IPS-20b (cell line): ENCODE results near the gene SUSD5.

Experiments used
- H3K27ac ChIP-seq: one replicate; pipeline ENCODE4 v1.5.1; 2013; ENCODE audit warnings: low read length
- H3K27me3 ChIP-seq: 2 replicates; pipeline ENCODE4 v1.6.1; 2013; ENCODE audit warnings: mild to moderate bottlenecking, low read length, inconsistent platforms; ENCODE audit not compliant: insufficient read depth
- H3K36me3 ChIP-seq: 2 replicates; pipeline ENCODE4 v1.6.1; 2013; ENCODE audit warnings: low read depth, mild to moderate bottlenecking, inconsistent platforms, low read length, moderate library complexity; ENCODE audit not compliant: insufficient read depth
- H3K4me1 ChIP-seq: 2 replicates; pipeline ENCODE4 v1.6.1; 2013; ENCODE audit warnings: mild to moderate bottlenecking, control low read depth, inconsistent platforms, low read length, moderate library complexity; ENCODE audit not compliant: insufficient read depth
- H3K4me3 ChIP-seq: 2 replicates; pipeline ENCODE4 v1.5.1; 2013; ENCODE audit warnings: mild to moderate bottlenecking, low read length, inconsistent platforms
- H3K9ac ChIP-seq: 2 replicates; pipeline ENCODE4 v1.6.1; 2013; ENCODE audit warnings: low read depth, mild to moderate bottlenecking, inconsistent platforms, low read length, moderate library complexity
- H3K9me3 ChIP-seq: 2 replicates; pipeline ENCODE4 v1.6.1; 2013; ENCODE audit warnings: mild to moderate bottlenecking, low read depth, low read length, inconsistent platforms; ENCODE audit not compliant: insufficient read depth

Gene SUSD5

DNA sequence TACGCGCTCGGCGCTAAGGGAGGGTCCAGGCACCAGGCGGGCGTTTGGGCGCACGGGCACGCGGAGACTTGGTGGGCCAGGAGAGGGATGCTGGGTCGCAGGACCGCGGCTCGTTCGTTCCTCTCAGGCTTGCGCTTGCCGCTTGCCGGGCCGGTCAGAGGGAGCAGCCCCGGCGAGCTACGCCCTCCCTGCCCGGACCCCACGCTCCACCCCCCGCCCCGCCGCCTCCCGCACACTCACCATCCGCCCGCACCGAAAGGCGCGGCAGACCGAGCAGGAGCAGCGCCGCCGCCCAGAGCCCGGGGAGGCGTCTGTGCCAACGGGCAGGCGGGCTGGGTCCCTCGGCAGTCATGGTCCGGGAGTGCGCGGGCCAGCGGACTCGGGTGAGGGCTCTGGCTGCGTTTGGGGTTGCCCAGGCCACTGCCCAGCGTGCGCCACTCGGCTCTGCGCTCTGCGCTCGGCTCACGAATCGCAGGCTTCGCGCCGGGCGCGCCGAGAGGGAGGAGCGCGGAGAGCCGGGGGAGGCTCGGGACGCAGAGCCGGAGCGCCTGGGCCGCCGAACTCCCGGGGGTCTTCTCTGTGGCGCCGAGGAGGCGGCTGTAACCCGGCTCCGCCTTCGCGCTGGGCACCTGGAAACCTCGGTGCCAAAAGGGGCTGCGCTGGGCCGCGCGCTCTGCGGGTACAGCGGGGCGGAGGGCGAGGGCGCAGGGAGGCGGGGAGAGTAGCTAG lies at the start of gene SUSD5:
SUSD5 (minus strand) TSS at position 365 of the 729 bp plus-strand sequence; CDS start at position 352, 13 bp downstream.
- no peaks in the 10 kb centered on the region for H3K36me3 ChIP-seq
- H3K27me3 ChIP-seq, result peaks cover 68% of the 10 kb centered on the region
- H3K9ac ChIP-seq, result no peak within 1 kb of the TSS
- H3K4me1 ChIP-seq, result no peaks in the 10 kb centered on the region
- no peak within 1 kb of the TSS for H3K27ac ChIP-seq
- peak within 1 kb of the TSS; percentile 66 for H3K4me3 ChIP-seq
- H3K9me3 ChIP-seq, result no peaks in the 10 kb centered on the region

DNA sequence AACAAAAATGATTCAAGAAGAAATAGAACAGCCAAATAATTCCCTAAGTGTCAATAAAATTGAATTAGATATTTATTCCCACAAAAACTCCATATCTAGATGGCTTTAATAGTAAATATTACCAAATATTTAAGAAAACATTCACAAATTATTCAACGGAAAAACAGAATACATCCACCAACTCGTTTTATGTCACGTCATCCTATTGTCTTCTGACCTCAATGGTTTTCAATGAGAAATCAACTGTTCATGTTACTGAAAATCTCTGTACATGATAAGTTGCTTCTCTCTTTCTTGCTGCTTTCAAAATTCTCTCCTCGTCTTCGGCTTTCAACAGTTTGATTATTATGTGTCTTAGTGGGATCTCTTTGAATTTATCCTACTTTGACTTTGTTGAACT lies 41.5 kb upstream of the SUSD5 start:
- no peak overlapping the region for H3K27ac ChIP-seq
- H3K27me3 ChIP-seq, result no peaks in the 10 kb centered on the region
- H3K36me3 ChIP-seq, result no peaks in the 10 kb centered on the region
- no peak overlapping the region for H3K9ac ChIP-seq
- H3K4me1 ChIP-seq, result no peaks in the 10 kb centered on the region
- peaks cover 4% of the 10 kb centered on the region; the same call in 1 of the 2 replicates for H3K9me3 ChIP-seq
- H3K4me3 ChIP-seq, result no peak overlapping the region

DNA sequence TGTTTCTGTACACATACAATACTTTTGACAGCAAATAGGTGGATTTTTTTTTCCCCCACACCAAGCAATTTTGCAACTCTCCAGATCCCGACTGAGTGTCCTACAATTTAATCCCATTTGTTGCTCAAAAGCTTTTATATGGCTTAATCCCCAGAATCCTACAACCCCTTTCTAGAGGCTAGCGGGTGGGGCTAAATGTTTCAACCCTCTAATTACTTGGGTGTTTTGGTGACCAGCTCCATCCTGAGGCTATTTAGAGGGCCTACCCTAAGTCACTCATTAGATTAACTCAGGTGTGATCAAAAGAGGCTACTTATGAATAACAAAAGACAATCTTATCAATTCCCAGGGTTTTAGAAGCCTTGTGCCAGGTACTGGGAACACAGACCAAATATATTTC lies 37.6 kb upstream of the SUSD5 start:
- no peak overlapping the region for H3K9ac ChIP-seq
- no peaks in the 10 kb centered on the region for H3K27me3 ChIP-seq
- H3K36me3 ChIP-seq, result no peaks in the 10 kb centered on the region
- no peaks in the 10 kb centered on the region for H3K9me3 ChIP-seq
- H3K27ac ChIP-seq, result no peak overlapping the region
- no peaks in the 10 kb centered on the region for H3K4me1 ChIP-seq
- H3K4me3 ChIP-seq, result no peak overlapping the region

DNA sequence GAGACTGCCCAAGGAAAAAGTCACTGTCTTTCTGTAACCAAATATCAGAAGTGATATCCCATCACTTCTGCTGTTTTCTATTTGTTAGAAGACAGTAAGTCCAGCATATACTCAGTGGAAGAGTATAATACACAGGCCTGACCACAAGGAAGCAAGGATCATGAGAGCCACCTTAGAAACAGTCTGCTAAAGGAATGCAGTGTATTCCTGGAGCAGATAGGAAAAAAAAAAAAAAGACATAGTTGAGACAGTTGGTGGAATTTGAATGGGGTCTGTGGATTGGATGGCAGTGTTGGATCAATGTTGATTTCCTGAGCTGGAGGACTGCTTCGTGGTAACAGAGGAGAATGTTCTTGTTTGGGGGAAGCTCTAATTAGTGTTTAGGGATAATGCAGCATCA lies 32.1 kb upstream of the SUSD5 start:
- H3K27ac ChIP-seq, result no peak overlapping the region
- no peaks in the 10 kb centered on the region for H3K4me1 ChIP-seq
- no peaks in the 10 kb centered on the region for H3K36me3 ChIP-seq
- H3K4me3 ChIP-seq, result no peak overlapping the region
- no peak overlapping the region for H3K9ac ChIP-seq
- H3K9me3 ChIP-seq, result no peaks in the 10 kb centered on the region
- no peaks in the 10 kb centered on the region for H3K27me3 ChIP-seq

DNA sequence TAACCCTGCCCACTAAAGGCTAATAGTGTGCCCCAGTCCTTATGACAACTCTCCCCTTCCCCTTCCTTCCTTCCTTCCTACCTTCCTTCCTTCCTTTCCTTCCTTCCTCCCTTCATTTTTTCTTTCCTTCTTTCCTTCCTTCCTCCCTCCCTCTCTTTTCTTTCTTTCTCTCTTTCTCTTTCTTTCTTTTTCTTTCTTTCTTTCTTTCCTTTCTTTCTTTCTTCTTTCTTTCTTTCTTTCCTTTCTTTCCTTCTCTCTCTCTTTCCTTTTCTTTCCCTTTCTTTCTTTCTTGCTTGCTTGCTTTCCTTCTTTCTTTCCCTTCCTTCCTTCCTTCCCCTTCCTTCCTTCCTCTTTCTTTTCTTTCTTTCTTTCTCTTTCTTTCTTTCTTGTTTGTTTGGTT lies 28.2 kb upstream of the SUSD5 start:
- Histone ChIP-seq H3K4me3 (no peak overlapping the region), H3K9me3 (no peaks in the 10 kb centered on the region), H3K36me3 (no peaks in the 10 kb centered on the region), H3K27me3 (no peaks in the 10 kb centered on the region), H3K27ac (no peak overlapping the region), H3K9ac (no peak overlapping the region), H3K4me1 (no peaks in the 10 kb centered on the region)

DNA sequence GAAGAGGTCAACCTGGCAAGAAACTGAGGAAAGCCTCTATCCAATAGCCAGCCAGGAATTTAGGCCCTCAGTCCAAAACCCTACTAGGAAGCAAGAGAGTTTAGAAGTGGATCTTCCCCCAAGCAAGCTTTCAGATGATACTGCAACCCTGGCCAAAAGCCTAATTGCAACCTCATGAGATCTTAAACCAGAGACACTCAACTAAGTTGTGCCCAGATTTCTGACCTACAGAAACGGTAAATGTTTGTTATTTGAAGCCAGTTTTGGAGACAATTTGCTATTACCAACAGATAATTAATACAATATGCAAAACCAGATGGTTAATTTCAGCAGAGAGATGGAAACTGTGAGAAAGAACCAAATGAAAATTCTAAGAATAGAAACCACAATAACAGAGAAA lies 21.7 kb upstream of the SUSD5 start:
- H3K27me3 ChIP-seq, result no peaks in the 10 kb centered on the region
- no peaks in the 10 kb centered on the region for H3K36me3 ChIP-seq
- no peak overlapping the region for H3K4me3 ChIP-seq
- H3K4me1 ChIP-seq, result no peaks in the 10 kb centered on the region
- H3K9me3 ChIP-seq, result no peaks in the 10 kb centered on the region
- no peak overlapping the region for H3K27ac ChIP-seq
- no peak overlapping the region for H3K9ac ChIP-seq

DNA sequence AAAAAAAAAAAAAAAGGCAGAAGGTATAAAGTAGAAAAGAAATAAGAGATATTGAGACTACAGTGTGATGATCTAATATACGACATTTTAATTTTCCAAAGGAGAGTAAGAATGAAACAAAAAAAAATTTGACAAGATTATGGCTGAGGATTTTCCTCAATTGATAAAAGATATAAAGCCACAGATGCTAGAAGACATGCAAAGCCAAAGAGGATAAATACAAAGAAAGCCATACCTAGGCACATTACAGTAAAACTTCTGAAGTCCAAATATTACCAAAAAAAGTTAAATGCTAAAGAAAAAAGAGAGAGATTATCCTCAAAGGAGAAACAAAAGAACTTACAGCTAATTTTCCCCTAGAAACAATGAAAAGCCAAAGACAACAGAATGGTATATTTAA lies 20.3 kb upstream of the SUSD5 start:
- no peaks in the 10 kb centered on the region for H3K9me3 ChIP-seq
- no peak overlapping the region for H3K27ac ChIP-seq
- H3K4me1 ChIP-seq, result no peaks in the 10 kb centered on the region
- H3K36me3 ChIP-seq, result no peaks in the 10 kb centered on the region
- H3K27me3 ChIP-seq, result no peaks in the 10 kb centered on the region
- H3K9ac ChIP-seq, result no peak overlapping the region
- no peak overlapping the region for H3K4me3 ChIP-seq

DNA sequence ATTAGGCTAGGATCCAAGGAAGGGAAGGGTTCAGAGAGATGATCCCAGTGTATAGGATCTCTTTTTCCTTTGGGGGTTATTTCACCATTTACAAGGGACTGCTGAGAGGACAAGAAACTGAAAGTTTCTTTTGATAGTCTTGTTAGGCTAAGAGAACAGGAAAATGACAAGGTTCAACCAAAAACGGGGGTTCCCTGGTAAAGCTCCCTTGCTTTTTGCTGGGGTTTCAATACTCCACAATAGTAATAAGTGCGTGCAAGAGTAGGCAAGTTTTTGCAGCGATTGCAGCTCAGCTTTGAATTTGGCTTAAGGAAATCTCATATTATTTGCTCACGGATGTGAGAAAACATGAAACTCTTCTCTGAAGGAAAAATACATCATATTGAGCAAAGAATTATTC lies 18.8 kb upstream of the SUSD5 start:
- H3K4me3 ChIP-seq, result no peak overlapping the region
- H3K27ac ChIP-seq, result no peak overlapping the region
- H3K9me3 ChIP-seq, result no peaks in the 10 kb centered on the region
- H3K9ac ChIP-seq, result no peak overlapping the region
- H3K36me3 ChIP-seq, result no peaks in the 10 kb centered on the region
- H3K27me3 ChIP-seq, result no peaks in the 10 kb centered on the region
- no peaks in the 10 kb centered on the region for H3K4me1 ChIP-seq

DNA sequence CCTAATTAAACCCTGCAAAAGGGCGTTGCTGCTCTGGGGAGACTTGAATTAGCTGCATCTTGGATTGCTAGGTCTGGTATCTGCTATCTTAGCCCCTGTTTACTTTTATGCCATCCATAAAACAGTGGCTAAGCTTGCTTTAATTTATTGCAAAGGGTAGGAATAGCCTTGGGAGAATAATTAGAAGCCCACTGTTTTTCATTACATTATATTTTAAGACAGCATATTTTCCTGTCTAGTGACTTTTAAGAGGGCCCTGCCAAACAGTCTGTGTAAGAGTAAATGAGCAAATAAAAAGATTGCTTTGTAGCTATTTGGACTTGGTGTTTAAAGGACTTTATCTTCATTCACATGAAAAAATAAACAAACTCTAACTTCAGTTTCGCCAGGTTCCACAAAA lies 17.4 kb upstream of the SUSD5 start:
- H3K27ac ChIP-seq, result no peak overlapping the region

DNA sequence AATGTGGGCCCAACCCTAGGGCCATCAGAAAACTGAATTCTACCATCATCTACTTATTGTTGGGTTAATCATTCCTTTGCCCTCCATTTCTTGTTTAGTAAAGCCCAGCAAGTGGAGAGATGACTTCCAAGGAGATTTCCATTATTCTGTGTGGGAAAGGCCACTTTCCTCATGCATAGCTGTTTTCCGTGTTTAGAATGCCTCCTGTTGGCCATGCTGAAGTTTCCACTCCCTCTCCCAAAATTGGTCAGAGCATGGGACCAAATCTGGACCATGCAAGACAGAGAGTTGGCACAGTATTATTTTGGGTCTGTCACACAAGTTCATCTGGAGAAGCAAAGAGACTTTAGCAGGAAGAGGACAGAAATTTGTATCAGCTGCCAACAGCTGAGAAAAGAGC lies 15.3 kb upstream of the SUSD5 start:
- Histone ChIP-seq H3K27me3 (no peaks in the 10 kb centered on the region), H3K27ac (no peak overlapping the region), H3K4me3 (no peak overlapping the region), H3K9me3 (no peaks in the 10 kb centered on the region), H3K4me1 (no peaks in the 10 kb centered on the region; the same call in 1 of the 2 replicates), H3K36me3 (no peaks in the 10 kb centered on the region), H3K9ac (no peak overlapping the region)

More for the DNA sequence above, 17.4 kb upstream of the SUSD5 start:
- H3K27me3 ChIP-seq, result no peaks in the 10 kb centered on the region
- H3K36me3 ChIP-seq, result no peaks in the 10 kb centered on the region
- no peaks in the 10 kb centered on the region for H3K9me3 ChIP-seq
- no peak overlapping the region for H3K4me3 ChIP-seq
- H3K4me1 ChIP-seq, result no peaks in the 10 kb centered on the region; the same call in 1 of the 2 replicates
- no peak overlapping the region for H3K9ac ChIP-seq

DNA sequence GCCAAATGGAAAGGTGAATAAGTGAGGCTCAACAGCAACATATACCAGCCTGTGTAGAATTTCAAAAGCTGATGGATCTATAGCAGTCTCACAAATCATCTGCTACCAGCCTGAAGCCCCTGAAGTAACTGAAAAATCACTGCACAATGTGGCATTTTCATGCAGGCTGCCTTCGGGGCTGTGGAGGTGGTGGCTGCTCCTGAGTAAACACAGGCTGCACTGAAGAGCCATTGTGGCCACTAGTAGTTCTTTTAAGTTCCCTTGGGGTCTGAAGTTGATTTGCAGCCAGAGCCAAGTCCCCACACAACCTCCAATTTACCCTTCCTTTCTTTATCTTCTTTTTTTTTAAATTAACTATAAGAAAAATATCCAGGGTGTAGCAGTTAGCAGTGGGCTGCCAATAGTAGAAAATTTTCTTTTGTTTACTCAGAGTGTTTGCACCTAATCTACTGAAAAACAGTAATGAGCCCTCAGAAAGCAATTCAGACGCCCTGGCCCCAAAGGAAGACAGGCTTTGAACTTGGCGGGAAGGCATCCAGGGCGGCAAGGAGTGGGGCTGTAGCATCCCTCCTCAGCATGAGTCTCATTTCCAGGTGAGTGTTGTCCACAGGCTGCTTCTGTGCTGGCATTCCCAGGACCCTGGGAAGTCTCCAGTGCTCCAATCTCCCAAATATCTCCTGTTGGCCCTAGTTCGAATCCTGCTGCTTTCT lies 13.3 kb upstream of the SUSD5 start:
- Histone ChIP-seq H3K27ac (no peak overlapping the region), H3K4me1 (no peaks in the 10 kb centered on the region; the same call in 1 of the 2 replicates), H3K36me3 (no peaks in the 10 kb centered on the region), H3K9me3 (no peaks in the 10 kb centered on the region), H3K4me3 (no peak overlapping the region), H3K27me3 (no peaks in the 10 kb centered on the region), H3K9ac (no peak overlapping the region)

DNA sequence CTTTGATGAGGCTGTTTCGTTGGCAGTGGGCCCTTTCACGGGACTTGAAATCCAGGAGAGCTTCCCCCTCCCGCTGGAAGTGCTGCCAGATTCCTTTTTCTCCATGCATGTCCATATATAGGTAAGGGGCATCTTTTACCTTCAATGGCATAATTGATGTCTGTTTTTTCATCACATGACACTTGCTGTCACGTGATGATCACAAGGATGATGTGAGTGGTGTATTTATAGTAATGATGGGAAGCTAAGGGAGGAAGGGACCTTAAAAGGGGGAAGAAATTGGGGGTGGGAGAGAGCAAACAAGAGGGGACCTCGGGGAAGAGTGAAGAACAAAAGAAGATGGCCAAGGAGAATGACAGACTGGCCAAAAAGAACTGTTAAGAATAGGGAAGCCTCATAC lies 11.3 kb upstream of the SUSD5 start:
- no peaks in the 10 kb centered on the region for H3K9me3 ChIP-seq
- H3K9ac ChIP-seq, result no peak overlapping the region
- H3K27ac ChIP-seq, result no peak overlapping the region
- no peak overlapping the region for H3K4me3 ChIP-seq
- no peaks in the 10 kb centered on the region; the same call in 1 of the 2 replicates for H3K4me1 ChIP-seq
- H3K27me3 ChIP-seq, result no peaks in the 10 kb centered on the region
- no peaks in the 10 kb centered on the region for H3K36me3 ChIP-seq
